HG03108 (cell line): ENCODE data around the gene FBXL19.

Source experiments
- ATAC-seq: cut with Tn5 transposase; IDR thresholded peaks from one replicate; pipeline ENCODE4 v1.9.1; 2021; ENCODE audit warnings: moderate library complexity; ENCODE audit not compliant: unreplicated experiment

FBXL19 gene

DNA sequence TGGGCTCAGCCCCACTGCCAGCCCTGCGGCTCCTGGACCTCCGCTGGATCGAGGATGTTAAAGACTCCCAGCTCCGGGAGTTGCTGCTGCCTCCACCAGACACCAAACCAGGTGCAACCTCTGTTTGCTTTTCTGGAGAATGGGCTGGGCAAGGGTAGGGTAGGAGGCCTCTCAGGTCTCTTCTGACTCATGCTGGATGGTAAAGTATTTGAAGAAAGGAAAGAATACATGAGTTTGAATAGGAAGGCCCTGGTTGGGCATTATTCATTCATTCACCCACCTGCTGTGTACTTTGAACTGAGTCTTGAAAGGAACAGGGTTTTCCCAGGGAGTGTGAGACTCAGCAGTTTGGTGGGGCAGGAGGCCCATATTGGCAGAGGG is 19.0 kb downstream of the FBXL19 start:
- ATAC-seq, result no peak

DNA sequence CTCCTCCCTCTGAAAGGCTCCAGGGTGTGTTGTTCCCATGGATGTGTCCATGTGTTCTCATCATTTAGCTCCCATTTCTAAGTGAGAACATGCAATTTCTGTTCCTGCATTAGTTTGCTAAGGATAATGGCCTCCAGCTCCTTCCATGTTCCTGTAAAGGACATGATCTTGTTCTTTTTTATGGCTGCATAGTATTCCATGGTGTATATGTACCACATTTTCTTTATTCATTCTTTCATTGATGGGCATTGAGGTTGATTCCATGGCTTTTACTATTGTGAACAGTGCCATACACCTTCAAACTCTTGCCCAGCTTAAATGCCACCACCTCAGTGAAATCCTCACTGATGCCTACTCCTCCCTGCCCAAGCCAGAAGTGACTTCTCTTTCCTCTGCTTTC is 21.0 kb downstream of the FBXL19 start:
- ATAC-seq, result no peak

DNA sequence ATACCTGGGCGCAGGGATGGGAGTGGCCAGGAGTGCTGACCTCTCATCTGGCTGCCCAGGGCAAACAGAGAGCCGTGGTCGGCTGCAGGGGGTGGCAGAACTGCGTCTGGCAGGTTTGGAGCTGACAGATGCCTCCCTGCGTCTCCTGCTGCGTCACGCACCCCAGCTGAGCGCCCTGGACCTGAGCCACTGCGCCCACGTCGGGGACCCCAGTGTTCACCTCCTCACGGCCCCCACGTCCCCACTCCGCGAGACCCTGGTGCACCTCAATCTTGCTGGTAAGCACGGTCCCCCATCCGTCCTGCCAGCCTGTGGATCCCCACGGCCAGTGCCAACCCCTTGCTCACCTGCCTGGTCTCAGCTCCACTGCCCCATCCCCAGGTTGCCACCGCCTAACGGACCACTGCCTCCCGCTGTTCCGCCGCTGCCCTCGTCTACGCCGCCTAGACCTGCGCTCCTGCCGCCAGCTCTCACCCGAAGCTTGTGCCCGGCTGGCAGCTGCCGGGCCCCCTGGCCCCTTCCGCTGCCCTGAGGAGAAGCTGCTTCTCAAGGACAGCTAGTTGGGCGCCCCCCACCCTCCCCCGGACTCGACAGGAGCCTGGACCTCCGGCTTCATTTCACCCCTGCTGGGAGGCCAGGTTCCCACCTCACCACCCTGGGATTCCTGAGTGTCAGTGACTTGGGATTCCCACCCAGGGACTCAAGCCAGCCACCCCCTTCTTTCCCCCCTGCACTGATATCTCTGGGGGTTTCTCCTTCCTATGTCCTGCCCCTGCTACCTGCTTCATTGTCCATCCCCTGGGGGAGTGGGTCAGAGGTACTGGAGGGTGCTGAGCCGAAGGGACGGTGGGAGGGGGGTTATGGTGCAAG is 23.5 kb downstream of the FBXL19 start:
- ATAC-seq, result no peak

DNA sequence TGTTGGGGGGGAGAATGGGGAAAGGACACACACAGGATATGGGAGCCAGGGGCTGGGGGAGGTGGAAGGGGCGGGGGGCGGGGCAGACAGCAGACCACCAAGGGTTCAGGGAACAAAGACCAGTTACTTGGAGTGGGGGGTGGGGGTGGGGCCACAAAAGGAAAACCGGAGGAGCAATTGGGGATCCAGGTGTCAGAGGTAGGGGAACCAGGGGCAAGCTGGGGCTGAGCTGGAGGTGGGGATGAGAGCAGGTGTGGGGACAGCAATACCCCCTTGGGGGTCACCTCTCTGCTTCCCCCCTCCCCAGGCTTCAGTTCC is 24.1 kb downstream of the FBXL19 start:
- ATAC-seq, result no peak

DNA sequence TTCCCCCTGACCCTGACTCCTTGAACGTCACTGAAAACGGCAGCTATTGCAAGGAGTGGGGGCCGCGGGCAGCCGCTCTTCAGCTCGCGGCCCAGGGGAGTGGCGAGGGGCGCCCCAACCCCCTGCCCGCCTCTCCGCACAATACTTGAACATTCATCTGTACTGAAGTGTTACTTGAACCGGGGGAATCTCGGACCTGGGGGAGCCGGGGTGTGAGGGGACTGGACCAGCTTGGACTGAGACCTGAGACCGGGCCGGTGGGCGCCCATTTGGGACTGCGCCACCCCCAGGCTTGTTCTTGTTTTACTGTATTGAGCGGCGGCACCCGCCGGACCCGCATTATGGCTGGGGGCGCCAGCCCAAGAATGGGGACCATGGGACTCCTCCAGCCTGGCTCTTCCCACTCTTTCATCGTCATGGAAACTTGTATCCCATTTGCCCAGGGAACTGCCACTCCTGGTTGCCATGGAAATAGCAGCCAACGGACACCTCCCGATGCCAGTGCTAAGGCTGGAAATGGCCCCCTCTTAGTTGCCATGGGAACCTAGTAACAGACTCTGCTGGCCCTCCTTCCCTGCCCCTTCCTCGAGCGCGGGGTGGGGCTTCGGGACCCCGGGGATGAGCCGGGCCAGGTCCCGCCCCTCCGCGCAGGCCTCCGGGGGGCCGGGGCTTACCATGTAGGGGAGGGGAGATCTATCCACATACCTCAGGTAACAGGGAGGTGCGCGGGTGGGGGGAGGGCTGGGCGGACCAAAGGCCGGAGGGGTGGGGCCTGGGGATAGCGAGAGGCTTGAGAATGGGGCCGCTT is 24.7 kb downstream of the FBXL19 start:
- peak; percentile 9 for ATAC-seq

DNA sequence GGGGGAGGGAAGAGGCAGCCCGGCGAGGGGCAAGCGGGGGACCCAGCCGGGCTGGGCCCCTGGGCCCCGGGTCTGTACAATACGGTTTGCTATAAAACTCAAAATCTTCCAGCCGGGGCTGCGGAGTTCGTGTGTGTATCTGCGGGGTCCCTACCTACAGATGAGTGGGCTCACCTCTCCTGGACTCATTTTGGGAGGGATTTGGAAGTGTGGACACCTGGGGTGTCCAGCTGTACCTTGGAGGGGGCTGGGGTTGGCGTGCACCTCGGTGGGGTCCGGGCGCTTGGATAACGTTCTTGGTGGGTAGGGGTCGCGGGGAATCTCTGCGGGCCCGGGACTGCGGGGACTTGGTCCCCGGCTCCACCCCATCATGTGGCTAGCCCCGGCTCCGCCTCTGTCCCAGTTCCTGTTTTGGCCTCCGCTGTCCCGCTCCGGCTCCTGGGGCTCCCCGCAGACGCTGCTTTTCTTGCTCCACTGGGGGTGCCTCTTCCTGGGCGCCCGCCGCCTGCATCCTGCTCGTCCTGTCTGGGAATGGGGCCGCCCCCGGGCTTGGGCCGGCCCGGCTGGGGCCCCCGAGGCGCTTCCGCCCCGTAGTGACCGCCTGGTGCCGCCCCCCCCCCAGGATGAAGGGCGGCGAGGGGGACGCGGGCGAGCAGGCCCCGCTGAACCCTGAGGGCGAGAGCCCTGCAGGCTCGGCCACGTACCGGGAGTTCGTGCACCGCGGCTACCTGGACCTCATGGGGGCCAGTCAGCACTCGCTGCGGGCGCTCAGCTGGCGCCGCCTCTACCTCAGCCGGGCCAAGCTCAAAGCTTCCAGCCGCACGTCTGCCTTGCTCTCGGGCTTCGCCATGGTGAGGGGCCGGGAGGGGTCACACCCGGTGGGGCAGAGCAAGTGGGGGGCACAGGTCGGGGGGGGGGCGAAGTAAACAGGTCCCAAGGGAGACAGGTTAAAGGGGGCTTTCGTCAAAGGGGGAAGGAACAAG is 25.6 kb downstream of the FBXL19 start, which contains the start of gene ORAI3:
ORAI3 (plus strand) TSS at position 402 of the 983 bp plus-strand sequence; CDS start at position 624, 222 bp downstream.
- ATAC-seq, result peak; percentile 61

DNA sequence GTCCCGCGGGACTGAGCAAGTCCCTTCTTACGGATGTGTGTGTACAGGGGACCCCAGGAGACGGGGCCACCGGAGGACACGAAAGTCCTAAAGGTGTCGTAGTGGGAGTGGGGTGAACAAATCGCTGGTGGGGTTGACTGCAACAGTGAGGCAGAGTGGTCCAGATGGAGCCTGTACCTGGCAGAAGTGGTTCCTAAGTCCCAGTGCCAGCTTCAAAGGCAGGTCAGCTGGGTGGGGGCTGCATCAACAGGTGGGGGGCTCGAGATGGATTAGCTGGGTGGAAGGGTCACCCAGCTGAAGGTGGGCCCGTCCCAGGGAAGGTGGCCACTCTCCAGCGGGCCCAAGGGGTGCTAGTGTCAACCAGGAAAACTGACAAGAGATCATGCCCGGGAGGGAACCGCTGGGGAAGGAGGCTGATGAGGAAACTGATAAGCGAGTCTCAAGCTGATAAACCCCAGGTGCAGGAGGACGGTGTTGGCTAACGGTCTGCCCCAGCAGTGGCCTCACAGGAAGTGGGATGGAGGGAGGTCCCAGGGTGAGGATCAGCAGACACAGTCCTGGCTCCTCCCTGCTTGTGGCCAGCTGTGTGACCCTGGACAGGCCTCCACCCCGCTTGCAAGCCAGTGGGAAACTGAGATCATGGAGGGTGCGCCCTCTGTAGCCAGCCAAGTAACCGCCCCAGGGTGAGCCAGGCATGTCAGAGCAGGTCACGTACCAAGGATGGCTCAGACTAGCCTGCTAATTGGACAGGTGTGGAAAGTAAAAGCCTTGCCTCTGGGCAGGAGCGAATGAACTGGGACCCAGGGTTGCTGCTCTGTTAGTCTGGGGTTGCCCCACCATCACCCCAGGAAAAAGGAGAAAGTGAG is 26.5 kb downstream of the FBXL19 start:
- peak; percentile 45 for ATAC-seq

DNA sequence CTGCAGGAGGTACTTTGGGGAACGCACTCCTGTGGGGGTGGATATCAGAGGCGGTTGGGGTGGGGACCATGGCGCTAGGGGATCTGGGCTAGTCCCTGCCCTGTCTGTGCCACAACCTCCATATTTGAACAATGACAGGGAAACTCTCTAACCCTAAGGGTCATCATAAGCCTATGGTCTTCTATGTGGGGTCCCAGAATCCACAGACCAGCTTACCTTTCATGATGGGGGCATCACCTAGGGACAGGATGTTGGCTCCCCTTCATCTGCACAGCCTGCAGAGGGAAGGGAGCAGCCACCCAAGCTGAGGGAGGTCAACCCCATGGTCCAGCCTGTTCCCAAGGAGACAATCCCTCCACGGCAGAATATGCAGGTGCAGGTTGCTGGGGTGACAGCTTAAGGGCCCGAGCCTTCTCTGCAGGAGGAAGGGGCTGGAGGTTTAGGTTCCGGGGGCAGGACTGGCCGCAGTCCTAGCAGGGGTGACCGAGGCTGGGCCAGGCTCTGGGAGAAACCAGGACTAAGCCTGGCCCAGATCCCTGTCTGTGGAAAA is 27.2 kb downstream of the FBXL19 start:
- no peak for ATAC-seq

DNA sequence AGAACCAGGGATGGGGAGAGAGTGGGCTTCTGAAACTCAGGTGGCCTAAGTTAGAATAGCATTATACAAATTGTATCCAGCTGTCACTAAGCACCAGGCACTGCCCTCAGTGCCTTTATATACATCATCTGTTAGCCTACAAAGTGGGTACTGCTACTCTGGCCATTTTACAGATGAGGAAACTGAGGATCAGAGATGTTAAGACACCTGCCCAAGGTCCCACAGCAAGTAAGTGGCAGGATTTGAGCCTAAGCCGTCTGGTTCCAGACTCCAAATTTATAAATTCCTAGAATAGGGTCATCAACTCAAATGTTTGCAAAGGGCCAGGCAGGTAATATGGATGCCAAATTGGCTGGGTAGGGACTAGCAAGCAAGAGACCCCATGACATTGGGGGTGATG is 27.8 kb downstream of the FBXL19 start:
- no peak for ATAC-seq

DNA sequence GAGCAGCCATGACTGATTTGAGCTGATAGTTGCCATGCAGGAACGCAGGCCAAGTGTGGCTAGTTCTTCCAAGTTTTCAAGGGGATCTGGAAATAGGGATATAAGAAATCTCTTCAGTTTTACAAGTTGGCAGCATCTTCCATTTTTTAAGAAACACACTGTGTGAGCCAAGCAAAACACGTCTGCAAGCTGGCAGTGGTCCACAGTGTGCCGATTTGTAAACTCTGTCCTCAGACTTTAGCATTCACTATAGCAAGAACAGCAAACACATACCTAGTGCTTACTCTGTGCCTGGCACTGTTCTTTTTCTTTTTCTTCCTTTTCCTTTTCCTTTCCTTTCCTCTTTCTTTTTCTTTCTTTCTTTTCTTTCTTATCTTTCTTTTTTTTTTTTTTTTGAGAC is 28.4 kb downstream of the FBXL19 start:
- ATAC-seq, result no peak

DNA sequence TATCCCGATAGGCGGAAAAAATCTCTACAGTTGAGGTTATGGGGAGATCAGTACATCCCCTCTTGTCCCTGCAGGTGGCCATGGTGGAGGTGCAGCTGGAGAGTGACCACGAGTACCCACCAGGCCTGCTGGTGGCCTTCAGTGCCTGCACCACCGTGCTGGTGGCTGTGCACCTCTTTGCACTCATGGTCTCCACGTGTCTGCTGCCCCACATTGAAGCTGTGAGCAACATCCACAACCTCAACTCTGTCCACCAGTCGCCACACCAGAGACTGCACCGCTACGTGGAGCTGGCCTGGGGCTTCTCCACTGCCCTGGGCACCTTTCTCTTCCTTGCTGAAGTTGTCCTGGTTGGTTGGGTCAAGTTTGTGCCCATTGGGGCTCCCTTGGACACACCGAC is 29.7 kb downstream of the FBXL19 start:
- no peak for ATAC-seq

DNA sequence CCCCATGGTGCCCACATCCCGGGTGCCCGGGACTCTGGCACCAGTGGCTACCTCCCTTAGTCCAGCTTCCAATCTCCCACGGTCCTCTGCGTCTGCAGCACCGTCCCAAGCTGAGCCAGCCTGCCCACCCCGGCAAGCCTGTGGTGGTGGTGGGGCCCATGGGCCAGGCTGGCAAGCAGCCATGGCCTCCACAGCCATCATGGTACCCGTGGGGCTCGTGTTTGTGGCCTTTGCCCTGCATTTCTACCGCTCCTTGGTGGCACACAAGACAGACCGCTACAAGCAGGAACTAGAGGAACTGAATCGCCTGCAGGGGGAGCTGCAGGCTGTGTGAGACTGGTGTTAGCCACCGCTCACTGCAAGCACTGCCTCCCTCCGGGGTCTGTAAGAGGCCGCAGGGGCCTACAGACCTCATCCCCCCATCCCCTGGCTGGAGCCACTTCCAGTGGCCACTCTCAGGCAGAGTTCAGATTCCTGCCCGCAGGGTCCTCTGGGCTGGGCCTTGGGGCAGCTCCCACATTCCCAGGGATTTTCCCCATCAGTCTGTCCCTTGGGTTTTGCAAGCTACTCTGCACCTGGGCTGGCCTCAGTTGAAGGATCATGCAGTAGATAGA is 30.2 kb downstream of the FBXL19 start:
- no peak for ATAC-seq

DNA sequence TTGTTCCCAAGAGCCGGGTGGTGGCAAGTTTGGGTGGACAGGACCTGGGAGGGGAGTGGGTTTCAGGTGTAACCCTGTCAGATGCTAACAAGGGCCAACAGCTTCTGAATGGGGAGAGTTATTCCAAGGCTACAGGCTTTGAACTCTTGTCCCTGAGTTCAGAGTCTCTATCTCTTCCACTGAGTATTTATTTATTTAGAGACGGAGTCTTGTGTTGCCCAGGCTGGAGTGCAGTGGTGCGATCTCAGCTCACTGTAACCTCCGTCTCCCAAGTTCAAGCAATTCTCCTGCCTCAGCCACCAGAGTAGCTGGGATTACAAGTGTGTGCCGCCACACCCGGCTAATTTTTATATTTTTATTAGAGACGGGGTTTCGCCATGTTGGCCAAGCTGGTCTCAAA is 31.6 kb downstream of the FBXL19 start:
- no peak for ATAC-seq

DNA sequence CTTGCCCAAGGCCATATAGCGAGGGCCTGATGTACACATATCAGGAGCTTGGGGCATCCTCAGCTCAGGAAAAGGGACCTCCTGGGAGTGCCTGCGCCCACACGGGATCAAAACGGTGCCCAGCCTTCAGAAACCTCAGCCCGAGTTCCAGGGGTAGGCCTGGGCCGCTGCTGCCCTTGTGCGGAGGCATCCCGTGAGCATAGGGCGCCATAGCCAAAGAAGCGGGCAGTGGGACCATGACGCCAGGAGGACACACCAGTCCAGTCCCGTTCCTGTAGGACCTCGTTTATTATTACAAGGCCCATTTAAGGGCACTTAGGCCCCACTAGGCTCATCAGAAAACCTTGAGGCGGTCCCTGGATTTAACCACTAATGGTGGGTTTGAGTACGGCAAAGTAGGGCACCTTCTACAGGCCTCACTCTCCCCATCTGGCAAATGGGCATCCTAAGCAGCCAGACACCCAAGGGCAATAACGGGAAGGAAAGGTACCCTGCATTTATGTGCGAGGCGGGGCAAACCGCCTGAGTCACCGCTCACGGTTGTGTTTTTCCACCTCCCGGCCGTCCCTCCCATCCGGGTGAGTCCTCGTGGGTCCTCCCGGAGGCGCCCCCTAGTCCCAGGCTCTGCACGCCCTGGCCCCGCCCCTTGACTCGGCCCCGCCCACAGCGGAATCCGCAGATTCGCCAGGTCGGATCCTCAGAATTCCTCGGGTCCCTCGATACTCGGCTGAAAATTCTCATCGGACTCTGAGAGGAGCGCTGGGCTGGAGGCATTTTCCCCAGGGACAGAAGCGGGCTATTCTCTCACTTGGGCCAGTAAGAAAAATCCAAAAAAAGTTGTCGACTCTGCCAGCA is 33.5 kb downstream of the FBXL19 start:
- ATAC-seq, result peak; percentile 27

DNA sequence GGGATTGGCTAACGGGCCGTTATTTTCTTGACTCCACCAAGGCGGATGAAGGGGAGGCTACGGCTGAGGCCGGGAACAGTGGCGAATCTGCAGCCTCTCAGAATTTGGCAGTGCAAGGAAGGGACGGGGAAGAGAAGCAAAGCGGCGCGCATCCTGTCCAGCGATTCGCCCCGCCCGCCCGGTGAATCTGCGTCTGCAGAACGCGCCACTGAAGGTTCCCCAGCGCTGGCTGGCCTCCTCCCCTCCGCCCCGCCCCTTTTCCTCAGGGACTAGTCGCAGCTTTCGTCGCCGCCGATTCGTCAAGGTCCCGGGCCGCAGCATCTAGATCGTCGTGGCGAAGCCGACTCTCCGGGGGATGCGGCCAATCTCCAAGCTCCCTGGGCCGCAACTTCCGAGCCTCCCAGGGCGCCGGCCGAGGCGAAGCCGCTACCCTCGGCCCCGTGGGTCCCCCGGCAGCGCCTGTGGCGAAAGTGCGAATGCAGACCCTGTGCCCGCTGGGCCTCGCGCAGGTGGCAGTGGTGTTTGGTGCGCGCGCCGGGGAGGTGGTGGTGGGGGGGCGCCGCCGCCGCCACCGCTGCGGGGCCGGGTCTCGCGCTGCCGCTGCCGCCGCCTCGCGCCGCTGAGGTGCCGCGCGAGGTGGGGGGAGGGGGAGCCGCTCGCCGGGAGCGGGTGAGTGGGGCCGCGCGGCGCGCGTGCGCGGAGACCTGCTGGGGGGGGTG is 34.2 kb downstream of the FBXL19 start, which contains the start of gene SETD1A:
SETD1A (plus strand) TSS at position 299 of the 719 bp plus-strand sequence. CDS start 978 bp downstream, outside the sequence.
- ATAC-seq, result peak; percentile 62

DNA sequence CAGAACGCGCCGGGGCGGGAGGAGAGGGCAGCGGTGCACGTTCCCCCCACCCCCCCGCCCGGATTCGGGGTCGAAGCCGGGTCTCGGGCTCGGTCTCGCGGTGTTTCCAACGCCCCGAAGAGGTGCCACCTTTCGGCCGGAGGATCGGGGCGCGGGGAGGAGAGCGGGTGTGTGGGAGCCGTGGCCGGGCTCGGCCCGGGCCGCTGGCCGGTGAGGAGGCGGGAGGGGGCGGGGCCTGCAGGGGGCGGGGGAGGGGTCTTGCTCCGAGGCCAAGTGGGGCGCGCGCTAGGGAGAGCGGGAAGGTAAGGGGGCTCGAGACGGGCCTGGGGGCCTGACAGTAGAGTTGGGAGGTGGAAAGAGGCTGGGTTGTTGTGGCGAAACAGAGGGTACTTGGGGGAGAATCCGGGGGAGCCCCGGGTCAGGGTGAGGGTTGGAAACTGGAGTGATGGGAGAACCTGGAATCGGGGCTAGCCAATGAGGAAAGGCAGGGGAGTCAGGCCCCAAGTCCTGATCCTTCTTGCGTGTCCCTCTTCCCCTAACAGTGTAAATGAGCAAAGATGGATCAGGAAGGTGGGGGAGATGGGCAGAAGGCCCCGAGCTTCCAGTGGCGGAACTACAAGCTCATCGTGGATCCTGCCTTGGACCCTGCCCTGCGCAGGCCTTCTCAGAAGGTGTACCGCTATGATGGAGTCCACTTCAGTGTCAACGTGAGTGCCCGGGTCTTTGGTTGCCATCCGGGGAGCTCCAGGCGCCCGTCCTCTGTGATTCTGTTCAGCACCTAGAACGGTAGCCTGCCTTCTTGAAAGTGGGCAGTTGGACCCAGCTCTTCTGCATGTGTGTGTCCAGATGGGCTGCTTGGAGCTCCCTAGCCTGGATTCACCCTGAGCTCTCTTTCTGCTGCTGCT is 35.1 kb downstream of the FBXL19 start:
- peak; percentile 9 for ATAC-seq

DNA sequence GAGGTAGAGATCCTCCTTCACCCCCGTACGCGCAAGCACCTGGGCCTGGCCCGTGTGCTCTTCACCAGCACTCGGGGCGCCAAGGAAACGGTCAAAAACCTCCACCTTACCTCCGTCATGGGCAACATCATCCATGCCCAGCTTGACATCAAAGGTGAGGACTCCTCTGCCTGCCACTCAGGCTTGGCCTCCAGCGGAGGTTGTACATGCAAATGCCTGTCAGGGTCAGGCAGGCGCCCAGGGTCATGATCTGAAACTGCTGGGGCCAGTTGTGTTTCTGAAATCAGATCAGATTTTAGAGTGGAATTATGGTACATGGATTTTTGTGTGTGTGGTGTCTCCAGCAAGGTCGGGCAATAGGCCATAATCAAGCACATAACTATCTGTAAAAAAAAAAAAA is 38.0 kb downstream of the FBXL19 start:
- no peak for ATAC-seq
